Occipital lobe (tissue), 2 donors: Measurements from ENCODE around the gene RABEP1. TPM values are rescaled to one million over a fixed set of nuclear protein-coding genes. Genes with fewer than 3 reads are reported as not detected.
A peak's percentile ranks its signal among the peaks of the same experiment; 100 is the strongest.
"Not testable (repeated sequence)": the region's sequence is repeated elsewhere in the genome, so short reads cannot be mapped to it uniquely, and the experiment has no call there.

Source experiments
- DNase-seq: peaks from one replicate; lab custom pipeline; 2025; lab: John Stamatoyannopoulos, UW
- total RNA-seq: library from RNA; depleted of rRNA; stranded (reverse); fragments of >200 nt; gene quantifications from one replicate; pipeline ENCODE4 v1.2.3, GENCODE V29; 2014

The RABEP1 gene
- total RNA-seq, 1 donor from 2014 or later: 94.5 TPM

DNA sequence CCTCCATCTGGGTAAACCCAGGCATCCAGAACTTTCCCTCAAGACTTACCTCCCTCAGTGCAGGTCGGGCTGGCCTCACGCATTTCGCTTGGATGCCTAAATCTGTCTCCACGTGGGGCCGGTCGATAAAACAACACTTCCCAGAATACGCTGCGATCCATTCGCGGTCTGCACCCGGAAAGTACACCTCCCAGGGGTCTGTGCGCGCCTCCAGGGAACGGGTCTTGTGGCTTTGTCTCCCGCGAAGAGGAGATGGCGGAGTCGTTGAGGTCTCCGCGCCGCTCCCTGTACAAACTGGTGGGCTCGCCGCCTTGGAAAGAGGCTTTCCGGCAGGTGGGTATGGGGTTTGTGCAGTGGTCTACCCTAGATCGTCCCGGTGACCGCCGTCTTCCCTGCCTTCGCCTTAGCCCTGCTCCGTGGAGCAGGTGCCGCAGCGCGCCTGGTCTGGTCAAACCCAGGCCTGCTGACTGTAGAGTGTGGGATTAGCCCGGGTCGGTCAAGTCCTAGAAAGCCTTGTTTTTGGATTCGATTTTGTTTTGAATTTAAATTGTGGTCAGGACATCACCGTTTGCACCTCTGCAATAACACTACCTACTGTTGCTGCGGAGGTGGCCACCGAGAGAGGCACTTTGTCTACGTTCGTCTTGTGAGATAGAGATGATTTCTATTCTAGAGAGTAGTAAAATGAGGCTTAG, 138.0 kb downstream of the RABEP1 start, which contains the start of gene RPAIN:
Gene RPAIN (plus strand): TSS at position 224 of the 695 bp plus-strand sequence. CDS start 29 bp downstream, at position 253.
- DNase-seq: peak; percentile 93

DNA sequence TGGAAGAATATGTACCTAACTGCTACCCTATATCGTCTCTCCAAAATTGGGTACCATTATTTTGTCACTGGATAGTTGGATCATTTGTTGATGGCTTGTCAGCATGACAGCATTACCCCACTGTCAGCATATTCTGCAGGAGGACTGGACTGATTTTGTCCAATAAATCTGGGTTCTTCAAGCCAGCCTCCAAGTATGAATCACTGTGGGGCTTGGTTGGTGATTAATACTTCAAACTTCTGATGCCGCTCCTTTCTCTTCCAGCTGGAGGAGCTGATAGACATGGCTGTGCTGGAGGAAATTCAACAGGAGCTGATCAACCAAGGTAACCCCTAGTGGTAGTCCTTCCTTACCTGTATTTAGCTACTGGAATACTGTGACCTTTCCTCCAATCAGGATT, 140.4 kb downstream of the RABEP1 start:
- DNase-seq: no peak

DNA sequence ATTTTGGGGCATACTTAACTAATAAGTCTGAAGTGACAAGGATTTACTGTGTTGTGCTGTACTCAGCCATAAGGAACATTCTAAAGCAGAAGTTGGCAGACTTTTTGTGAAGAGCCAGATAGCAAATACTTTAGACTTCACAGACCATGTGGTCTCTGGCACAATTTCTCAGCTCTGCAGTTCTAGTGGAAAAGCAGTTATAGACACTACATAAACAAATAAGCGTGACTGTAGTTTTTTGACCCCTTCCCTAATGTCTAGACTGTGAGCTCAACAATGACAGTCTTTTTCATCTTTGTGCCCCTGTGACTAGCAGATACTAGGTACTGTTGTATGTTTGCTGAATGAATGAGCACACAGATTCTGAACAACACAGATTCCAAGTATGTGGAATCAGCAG, 142.8 kb downstream of the RABEP1 start:
- no peak for DNase-seq

DNA sequence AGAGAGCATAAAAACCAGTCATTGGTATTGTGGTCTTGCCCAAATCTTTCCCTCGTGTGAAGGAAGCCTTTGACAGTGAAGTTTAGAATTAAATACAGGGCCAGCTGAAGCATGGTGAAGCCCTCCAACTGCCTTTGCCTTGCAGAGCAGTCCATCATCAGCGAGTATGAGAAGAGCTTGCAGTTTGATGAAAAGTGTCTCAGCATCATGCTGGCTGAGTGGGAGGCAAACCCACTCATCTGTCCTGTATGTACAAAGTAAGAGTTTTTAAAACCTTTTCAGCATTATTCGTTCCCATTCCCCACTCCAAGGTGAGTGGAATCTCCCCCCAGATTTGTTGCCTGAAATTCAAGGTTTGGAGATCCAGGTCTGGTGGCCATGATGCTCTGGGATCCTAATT, 143.7 kb downstream of the RABEP1 start:
- DNase-seq: no peak

DNA sequence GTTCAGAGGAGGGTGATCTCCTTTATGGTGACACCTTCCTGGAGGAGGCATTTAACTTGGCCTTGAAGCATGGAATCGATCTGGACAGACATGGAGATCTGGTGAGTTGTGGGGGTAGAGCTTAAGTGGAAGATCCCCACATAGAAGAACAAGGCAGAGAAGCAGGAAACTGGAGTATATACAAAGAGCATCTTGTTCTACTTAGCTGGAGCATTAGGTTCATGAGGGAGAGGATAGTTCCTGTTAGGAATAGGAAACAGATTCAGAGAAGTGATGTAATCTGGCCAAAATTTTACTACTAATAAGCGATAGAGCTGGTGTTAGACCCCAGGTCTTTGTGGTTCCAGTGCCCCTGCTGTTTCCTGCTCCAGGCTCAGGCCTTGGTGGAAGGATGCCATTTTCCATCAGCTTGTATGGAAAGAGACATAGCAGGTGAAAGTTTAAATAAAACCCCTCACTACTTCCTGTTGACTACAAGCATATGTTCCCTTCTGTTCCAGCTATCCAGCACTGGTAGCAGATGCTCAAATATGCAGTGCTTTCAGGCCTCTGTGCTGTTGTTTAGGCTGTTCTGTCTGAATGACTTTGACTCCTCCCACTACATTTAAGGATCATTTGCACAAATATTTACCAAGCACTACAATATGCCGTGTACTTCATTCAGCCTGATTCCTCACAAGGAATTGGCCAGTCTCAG, 147.3 kb downstream of the RABEP1 start:
- no peak for DNase-seq

DNA sequence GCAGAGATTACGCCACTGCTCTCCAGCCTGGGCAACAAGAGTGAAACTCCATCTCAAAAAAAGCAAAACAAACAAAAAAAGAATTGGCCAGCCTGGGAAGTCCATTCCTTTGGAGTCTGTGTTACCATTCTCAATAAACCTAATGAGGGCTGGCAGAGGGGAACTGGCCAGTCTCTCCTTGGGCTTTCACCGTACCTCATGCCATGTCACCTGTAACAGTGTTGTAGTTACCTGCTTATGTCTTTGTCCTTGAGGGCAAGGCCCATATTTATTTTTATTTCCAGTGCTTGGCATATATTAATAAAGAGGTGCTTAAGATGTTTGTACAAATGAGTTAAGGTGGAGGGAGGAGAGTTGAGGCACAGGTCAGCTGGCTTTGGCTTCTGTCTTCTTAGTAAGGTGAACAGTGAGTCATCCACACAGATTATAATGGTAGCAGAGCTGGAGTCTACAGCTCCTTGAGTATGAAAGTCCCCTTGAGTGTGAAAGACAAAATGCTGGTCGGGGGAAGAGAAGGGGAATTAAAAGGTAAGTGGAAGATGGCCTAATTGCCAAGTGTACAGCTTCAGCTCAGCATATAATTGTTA, 148.4 kb downstream of the RABEP1 start:
- DNase-seq: no peak

DNA sequence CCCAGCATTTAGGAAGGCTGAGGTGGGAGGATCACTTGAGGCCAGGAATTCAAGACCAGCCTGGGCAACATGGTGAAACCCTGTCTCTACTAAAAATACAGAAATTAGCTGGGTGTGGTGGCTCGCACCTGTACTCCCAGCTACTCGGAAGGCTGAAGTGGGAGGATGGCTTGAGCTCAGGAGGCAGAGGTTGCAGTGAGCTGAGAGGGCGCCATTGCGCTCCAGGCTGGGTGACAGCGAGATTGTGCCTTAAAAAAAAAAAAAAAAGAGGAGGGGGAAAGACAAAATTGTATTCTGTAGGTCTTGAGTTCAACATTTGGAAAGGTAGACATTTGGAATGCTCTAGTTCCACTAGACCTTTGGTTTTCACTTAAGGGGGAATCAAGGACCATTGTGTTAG, 149.2 kb downstream of the RABEP1 start:
- not testable (repeated sequence) for DNase-seq

DNA sequence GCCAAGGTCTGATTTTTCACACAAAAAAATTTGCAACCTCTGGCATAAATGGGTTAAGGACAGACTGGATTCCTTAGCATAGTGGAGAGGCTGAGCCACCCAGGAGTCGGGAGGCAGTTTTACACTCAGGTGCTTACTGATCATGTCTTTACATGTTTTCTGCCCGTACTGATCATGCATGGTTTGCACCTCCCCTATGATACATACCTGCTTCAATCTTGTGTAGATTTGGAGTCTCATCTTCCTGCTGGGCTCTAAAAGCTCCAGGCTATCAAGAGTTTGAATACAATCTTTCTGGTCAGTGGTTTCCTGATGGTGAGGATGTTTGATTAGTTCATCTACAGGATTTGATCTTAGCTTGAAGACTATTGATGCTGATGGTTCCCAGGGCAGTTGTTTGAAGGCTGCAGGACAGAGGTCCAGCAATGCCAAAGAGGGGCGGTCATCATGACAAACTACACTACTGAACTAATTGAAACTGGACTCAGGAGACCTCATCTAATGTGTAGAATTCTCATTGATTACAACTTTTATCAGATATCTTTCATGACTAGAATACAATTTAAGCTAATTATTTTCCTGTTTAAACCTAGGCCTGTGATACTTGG, 150.0 kb downstream of the RABEP1 start:
- no peak for DNase-seq

DNA sequence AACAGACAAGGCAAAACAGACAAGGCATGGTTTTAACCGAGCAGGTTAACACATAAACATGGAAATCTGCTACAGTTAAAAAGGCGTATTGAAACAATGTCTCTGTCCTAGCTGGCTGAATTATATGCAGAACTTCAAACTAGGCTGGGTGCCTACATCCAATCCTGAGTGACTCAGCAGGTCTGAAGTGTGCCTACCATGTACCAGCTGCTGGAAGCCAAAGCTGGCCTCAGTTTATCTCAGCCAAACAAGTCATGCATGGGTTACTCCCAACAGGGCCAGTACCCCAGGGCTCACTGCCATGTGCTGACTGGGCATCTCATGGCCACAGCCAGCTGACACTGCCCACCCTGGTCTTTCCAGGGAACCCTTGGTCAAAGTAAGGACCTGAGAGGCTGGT, 152.9 kb downstream of the RABEP1 start:
- no peak for DNase-seq

Other genes starting within 250 kb of the RABEP1 start
- not detected for gene SLC52A1, start 246.9 kb upstream of the RABEP1 start, total RNA-seq
- 9.8 TPM for gene ZFP3, start 203.8 kb upstream of the RABEP1 start, total RNA-seq
- 14.3 TPM for gene ZNF232, start 170.4 kb upstream of the RABEP1 start, total RNA-seq
- 0.16 TPM for gene USP6, start 166.3 kb upstream of the RABEP1 start, total RNA-seq
- gene ZNF594, start 90.4 kb upstream of the RABEP1 start, total RNA-seq: 39.0 TPM
- 0.16 TPM for gene SCIMP, start 47.4 kb upstream of the RABEP1 start, total RNA-seq
- 73.5 TPM for gene NUP88, start 137.4 kb downstream of the RABEP1 start, total RNA-seq
- 84.5 TPM for gene RPAIN, start 137.9 kb downstream of the RABEP1 start, total RNA-seq
- 123 TPM for gene C1QBP, start 156.9 kb downstream of the RABEP1 start, total RNA-seq
- gene DHX33, start 186.7 kb downstream of the RABEP1 start, total RNA-seq: 14.5 TPM
- 56.3 TPM for gene DERL2, start 203.9 kb downstream of the RABEP1 start, total RNA-seq
- gene MIS12, start 204.3 kb downstream of the RABEP1 start, total RNA-seq: 18.2 TPM